Right lung (tissue), 5 donors: ENCODE measurements around the gene PRKCA. TPM values are rescaled to one million over a fixed set of nuclear protein-coding genes. Genes with fewer than 3 reads are reported as not detected.

Experiments used
- DNase-seq, 2 donors: peaks; one replicate each; pipeline ENCODE4 v3.0.0-alpha.2; 2013
- polyA plus RNA-seq, 5 donors: library from polyadenylated mRNA; unstranded; fragments of 120-200 nt; gene quantifications; one replicate each; pipeline versions ENCODE4 v1.2.1 to v1.2.3, GENCODE V29; 2013; ENCODE audit warnings: inconsistent platforms in 1 of 5, low replicate concordance in 1 of 5; ENCODE audit not compliant: insufficient read length in 5 of 5, insufficient read depth in 1 of 5

PRKCA gene
- polyA plus RNA-seq, 5 donors: 11.7 to 18.1 (median 17.2) TPM

GRCh38 chr17:66769911-66770310 is 467.5 kb downstream of the PRKCA start:
- DNase-seq: no peak

- no peak for DNase-seq
Measured at GRCh38 chr17:66772148-66772812, 469.9 kb downstream of the PRKCA start.

GRCh38 chr17:66775271-66775670 is 472.9 kb downstream of the PRKCA start:
- no peak for DNase-seq

- DNase-seq: no peak
Measured at GRCh38 chr17:66775881-66776400, 473.5 kb downstream of the PRKCA start.

- DNase-seq: no peak
Measured at GRCh38 chr17:66776999-66777688, 474.7 kb downstream of the PRKCA start.

- DNase-seq: peak; percentile 36 to 40
Measured at GRCh38 chr17:66777689-66778225, 475.3 kb downstream of the PRKCA start.

- no peak for DNase-seq
Measured at GRCh38 chr17:66778531-66779236, 476.3 kb downstream of the PRKCA start.

GRCh38 chr17:66779237-66779606 is 476.8 kb downstream of the PRKCA start:
- no peak for DNase-seq

- DNase-seq: no peak
Measured at GRCh38 chr17:66781135-66781534, 478.7 kb downstream of the PRKCA start.

- no peak for DNase-seq
Measured at GRCh38 chr17:66782851-66783250, 480.4 kb downstream of the PRKCA start.

- DNase-seq: no peak
Measured at GRCh38 chr17:66783656-66784381, 481.4 kb downstream of the PRKCA start.

- no peak for DNase-seq
Measured at GRCh38 chr17:66784621-66785364, 482.4 kb downstream of the PRKCA start.

- no peak for DNase-seq
Measured at GRCh38 chr17:66786107-66786506, 483.7 kb downstream of the PRKCA start.

- no peak for DNase-seq
Measured at GRCh38 chr17:66787914-66788313, 485.5 kb downstream of the PRKCA start.

- DNase-seq: no peak
Measured at GRCh38 chr17:66789093-66789492, 486.7 kb downstream of the PRKCA start.

GRCh38 chr17:66789961-66790437 is 487.6 kb downstream of the PRKCA start:
- no peak for DNase-seq

GRCh38 chr17:66790501-66791061 is 488.2 kb downstream of the PRKCA start:
- DNase-seq: no peak

GRCh38 chr17:66791347-66791746 is 488.9 kb downstream of the PRKCA start:
- DNase-seq: no peak

- DNase-seq: peak; percentile 29 to 31
Measured at GRCh38 chr17:66793814-66794213, 491.4 kb downstream of the PRKCA start.

GRCh38 chr17:66795486-66795885 is 493.1 kb downstream of the PRKCA start:
- no peak for DNase-seq
